Sigmoid colon (tissue), 4 donors: ENCODE data around the gene ALAS2.

Experiments
- CTCF ChIP-seq, 4 experiments: fragments of 450-650 bp in 3 of 4; fragments of 200-600 bp in 1 of 4; IDR thresholded peaks; one replicate each; pipeline ENCODE4 v1.5.1; 2016 to 2019; ENCODE audit warnings: antibody characterized with exemption in 4 of 4, mild to moderate bottlenecking in 3 of 4, moderate library complexity in 2 of 4
- EP300 ChIP-seq, 4 donors: sonication (generic); formaldehyde crosslinking; IDR thresholded peaks; one replicate each; pipeline ENCODE4 v1.6.1; 2017; ENCODE audit warnings: antibody characterized with exemption in 4 of 4
- POLR2AphosphoS5 ChIP-seq, 4 donors: sonication (generic); formaldehyde crosslinking; IDR thresholded peaks; one replicate each; pipeline ENCODE4 v1.6.1; 2017; ENCODE audit warnings: antibody characterized with exemption in 4 of 4

GRCh38 chrX:55072286-55072685 is 41.5 kb upstream of the ALAS2 start:
- TF ChIP-seq CTCF (IDR thresholded peaks at IDR 0.05) (no peak), POLR2AphosphoS5 (IDR thresholded peaks at IDR 0.05) (no peak), EP300 (IDR thresholded peaks at IDR 0.05) (no peak)
